ENCODE data around the gene VPS36.

- TF ChIP-seq CTCF (IDR thresholded peaks at IDR 0.05): no peak
- no peak for TF ChIP-seq POLR2A (IDR thresholded peaks at IDR 0.05)
These were observed 38.3 kb downstream of the VPS36 start for GRCh38 chr13:52412128-52412527.

Data from sigmoid colon (tissue), 3 donors.